Head of caudate nucleus (tissue), 42 donors: Measurements from ENCODE around the gene GYPC.
A peak's percentile ranks its signal among the peaks of the same experiment; 100 is the strongest.
"Not testable (repeated sequence)": the region's sequence is repeated elsewhere in the genome, so short reads cannot be mapped to it uniquely, and the experiment has no call there.

Experiments used
- DNase-seq, 42 donors: peaks; one replicate each; pipeline versions ENCODE4 v3.0.0 to v3.0.0-alpha.2; 2020 to 2021; ENCODE audit warnings: mixed read lengths in 7 of 42
- intact Hi-C: fragments of 100-400 bp; cut with DNase I; formaldehyde crosslinking; loops from one replicate; pipeline ENCODE4 v1.15.0; 2022

Gene GYPC

GRCh38 chr2:126687503-126687902 lies 31.5 kb downstream of the GYPC start:
- intact Hi-C loops = no loop called here

GRCh38 chr2:126688594-126688993 lies 32.6 kb downstream of the GYPC start:
- DNase-seq, intact Hi-C loops: not testable (repeated sequence)

More at GRCh38 chr2:126687503-126687902, 31.5 kb downstream of the GYPC start:
- no peak for DNase-seq

- DNase-seq, intact Hi-C loops: not testable (repeated sequence)
Observed at GRCh38 chr2:126692241-126692640, 36.3 kb downstream of the GYPC start.

GRCh38 chr2:126692934-126693592 lies 37.1 kb downstream of the GYPC start:
- intact Hi-C loops, DNase-seq: not testable (repeated sequence)

GRCh38 chr2:126696644-126697520 lies 40.9 kb downstream of the GYPC start:
- intact Hi-C loops = no loop called here
- DNase-seq = peak in 1 of 42 donors; percentile 8

- intact Hi-C loops = no loop called here
- peak in 1 of 42 donors; percentile 1 for DNase-seq
Observed at GRCh38 chr2:126698376-126698775, 42.4 kb downstream of the GYPC start.

- intact Hi-C loops = no loop called here
- no peak for DNase-seq
Observed at GRCh38 chr2:126699018-126699417, 43.1 kb downstream of the GYPC start.

- DNase-seq = no peak
- intact Hi-C loops = no loop called here
Observed at GRCh38 chr2:126699716-126700581, 44.0 kb downstream of the GYPC start.

GRCh38 chr2:126700677-126701076 lies 44.7 kb downstream of the GYPC start:
- intact Hi-C loops = no loop called here
- DNase-seq = no peak

- intact Hi-C loops = no loop called here
- peak in 2 of 42 donors; percentile 26 to 31 for DNase-seq
Observed at GRCh38 chr2:126703311-126703710, 47.4 kb downstream of the GYPC start.

GRCh38 chr2:126704434-126705160 lies 48.6 kb downstream of the GYPC start:
- peak in 2 of 42 donors; percentile 6 to 22 for DNase-seq

GRCh38 chr2:126707191-126707590 lies 51.2 kb downstream of the GYPC start:
- intact Hi-C loops = no loop called here
- DNase-seq = peak in 2 of 42 donors; percentile 13 to 18

More at GRCh38 chr2:126704434-126705160, 48.6 kb downstream of the GYPC start:
- intact Hi-C loops = no loop called here

- intact Hi-C loops = no loop called here
- DNase-seq = peak in 2 of 42 donors; percentile 7 to 10
Observed at GRCh38 chr2:126707941-126708340, 52.0 kb downstream of the GYPC start.

GRCh38 chr2:126714191-126714965 lies 58.4 kb downstream of the GYPC start:
- peak in 4 of 42 donors; percentile 22 to 45 (median 35) for DNase-seq
- intact Hi-C loops = no loop called here

- DNase-seq = peak in 1 of 42 donors; percentile 38
- intact Hi-C loops = no loop called here
Observed at GRCh38 chr2:126715111-126715510, 59.2 kb downstream of the GYPC start.

GRCh38 chr2:126715576-126716406 lies 59.8 kb downstream of the GYPC start:
- peak in 21 of 42 donors; percentile 10 to 75 (median 32) for DNase-seq
- intact Hi-C loops = no loop called here

GRCh38 chr2:126717277-126717676 lies 61.3 kb downstream of the GYPC start:
- peak in 1 of 42 donors; percentile 33 for DNase-seq
- intact Hi-C loops = not testable (repeated sequence)
